Heart right ventricle (tissue), 16 donors: ENCODE measurements around the gene FBXO28. TPM values are rescaled to one million over a fixed set of nuclear protein-coding genes. Genes with fewer than 3 reads are reported as not detected.

Experiments used
- ATAC-seq, 8 donors: fragments of 200-7000 bp; cut with Tn5 transposase; one replicate each; pipeline ENCODE4 v1.9.1; 2020; ENCODE audit warnings: mild to moderate bottlenecking in 8 of 8, moderate library complexity in 8 of 8, moderate number of reproducible peaks in 1 of 8
- DNase-seq, 2 donors: peaks; one replicate each; pipeline ENCODE4 v3.0.0-alpha.2; 2020
- H3K27ac ChIP-seq, 10 donors: fragments of 200-600 bp; sonication (generic) in 2 of 10; one replicate each; pipeline versions ENCODE4 v1.5.0 to v1.8.0; 2020 to 2022; ENCODE audit warnings: mild to moderate bottlenecking in 3 of 10
- H3K27me3 ChIP-seq, 7 donors: fragments of 200-600 bp; one replicate each; pipeline ENCODE4 v1.8.0; 2021 to 2022; ENCODE audit warnings: mild to moderate bottlenecking in 2 of 7
- H3K36me3 ChIP-seq, 9 donors: fragments of 200-600 bp; sonication (generic) in 1 of 9; one replicate each; pipeline versions ENCODE4 v1.5.0 to v1.8.0; 2020 to 2022; ENCODE audit warnings: mild to moderate bottlenecking in 2 of 9
- H3K4me1 ChIP-seq, 9 donors: fragments of 200-600 bp; sonication (generic) in 1 of 9; one replicate each; pipeline versions ENCODE4 v1.5.0 to v1.8.0; 2020 to 2022; ENCODE audit warnings: mild to moderate bottlenecking in 4 of 9
- H3K4me3 ChIP-seq, 10 donors: fragments of 200-600 bp; sonication (generic) in 2 of 10; one replicate each; pipeline versions ENCODE4 v1.5.0 to v1.8.0; 2020 to 2022; ENCODE audit warnings: mild to moderate bottlenecking in 7 of 10, moderate library complexity in 2 of 10
- H3K9me3 ChIP-seq, 11 donors: fragments of 200-600 bp in 10 of 11; sonication (generic) in 2 of 11; one replicate each; pipeline versions ENCODE4 v1.5.0 to v1.8.0; 2013 to 2022; ENCODE audit warnings: mild to moderate bottlenecking in 2 of 11, control low read depth in 1 of 11, moderate library complexity in 1 of 11
- WGBS, 2 donors: extraction: QIAGEN DNeasy Blood & Tissue Kit; methylation state at CpG; one replicate each; pipeline ENCODE4 v1.1.7; 2013; ENCODE audit warnings: inconsistent platforms in 1 of 2; 5-methylcytosine and 5-hydroxymethylcytosine counted together
- intact Hi-C, 10 donors: fragments of 100-400 bp; cut with DNase I; formaldehyde crosslinking; loops; one replicate each; pipeline versions ENCODE4 v1.11.1 to v1.14.2; 2022
- polyA plus RNA-seq, 2 donors: library from polyadenylated mRNA; stranded (reverse); fragments of 200-250 nt; gene quantifications; one replicate each; pipeline ENCODE4 v1.2.3, GENCODE V29; 2013
- total RNA-seq, 10 donors: library from RNA; stranded (reverse); fragmentation: NEBNext Ultra II Directional in 3 of 10; extraction: Animal tissue kit (Norgen Biotek cat#: 25700) in 3 of 10; gene quantifications; one replicate each; pipeline versions ENCODE4 v1.2.1 to v1.2.4, GENCODE V29; 2021 to 2023
- TF ChIP-seq, protein P1 (sequence below), 9 donors: fragments of 200-600 bp; sonication (generic) in 2 of 9; IDR thresholded peaks; one replicate each; pipeline versions ENCODE4 v1.5.0 to v1.8.0; 2021 to 2022; ENCODE audit warnings: antibody characterized with exemption in 9 of 9, mild to moderate bottlenecking in 5 of 9, moderate library complexity in 1 of 9
- donor health status: Arrhythmogenic right ventricular cardiomyopathy.
- donor health status: ischemic (EF 13 %, LVEDD 7.1; RV severe dilation, severe dysfunction).
- donor health status: healthy with polysubstance abuse.
- donor health status: DM: no; HTN: yes; CAD: no.
- donor health status: DM: no; HTN: no; CAD: no.
- donor health status: ischemic (EF 25% LVEDD 6.9; RV normal size, moderate dysfunction).
- donor health status: ischemic (EF 25% LVEDD 5.7; RV mildly dilated, moderate dysfunction).
- donor health status: healthy.
- donor health status: DM: yes; HTN: yes; CAD: no.
- donor health status: Ischemic cardiomyopathy.
- donor health status: ischemic (EF 35%, LVEDD 5.7; RV mildly dilated, moderate dysfunction).
- donor health status: nonischemic (EF 11% LVEDD 7.7; RV severe dilation, severe dysfunction).
- donor health status: DM: yes; HTN: yes; CAD: no.
- donor health status: PGD.
- donor health status: ischemic (EF 29% LVEDD 5.4; RV normal size, mild dysfunction).
- donor health status: nonischemic (EF 23%, LVEDD 6.1; RV moderate dilation, normal function).

The FBXO28 gene
- total and polyA plus RNA-seq, 12 donors, result 5.9 to 22.9 (median 20.1) TPM

DNA sequence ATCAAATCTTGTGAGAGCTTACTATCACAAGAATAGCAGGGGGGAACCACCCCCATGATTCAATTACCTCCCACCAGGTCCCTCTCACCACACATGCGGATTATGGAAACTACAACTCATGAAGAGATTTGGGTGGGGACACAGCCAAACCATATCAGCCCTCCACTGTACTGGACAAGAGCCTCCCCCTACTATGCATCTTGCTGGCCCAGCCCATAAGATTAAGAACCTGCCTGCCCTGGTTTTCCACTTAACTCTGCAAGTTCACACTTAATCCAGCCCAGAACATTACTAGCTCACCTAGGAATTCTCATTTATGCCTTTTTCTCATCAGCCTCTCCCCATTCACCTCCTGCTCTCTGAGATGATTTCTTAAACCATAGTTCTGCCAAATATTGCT, 18.0 kb upstream of the FBXO28 start:
- Histone ChIP-seq H3K27ac (no peak overlapping the region), H3K27me3 (peaks cover 0 to 26% (median 3%) of the 10 kb centered on the region in 7 donors), H3K9me3 (no peaks in the 10 kb centered on the region), H3K36me3 (no peaks in the 10 kb centered on the region), H3K4me3 (no peak overlapping the region), H3K4me1 (no peaks in the 10 kb centered on the region)
- DNase-seq, result no peak
- ATAC-seq, result no peak
- intact Hi-C loops, result no loop called here
- 84 to 93% methylated on average over 1 of the region's 1 CpG for WGBS, 2 donors
- TF ChIP-seq, protein P1, sequence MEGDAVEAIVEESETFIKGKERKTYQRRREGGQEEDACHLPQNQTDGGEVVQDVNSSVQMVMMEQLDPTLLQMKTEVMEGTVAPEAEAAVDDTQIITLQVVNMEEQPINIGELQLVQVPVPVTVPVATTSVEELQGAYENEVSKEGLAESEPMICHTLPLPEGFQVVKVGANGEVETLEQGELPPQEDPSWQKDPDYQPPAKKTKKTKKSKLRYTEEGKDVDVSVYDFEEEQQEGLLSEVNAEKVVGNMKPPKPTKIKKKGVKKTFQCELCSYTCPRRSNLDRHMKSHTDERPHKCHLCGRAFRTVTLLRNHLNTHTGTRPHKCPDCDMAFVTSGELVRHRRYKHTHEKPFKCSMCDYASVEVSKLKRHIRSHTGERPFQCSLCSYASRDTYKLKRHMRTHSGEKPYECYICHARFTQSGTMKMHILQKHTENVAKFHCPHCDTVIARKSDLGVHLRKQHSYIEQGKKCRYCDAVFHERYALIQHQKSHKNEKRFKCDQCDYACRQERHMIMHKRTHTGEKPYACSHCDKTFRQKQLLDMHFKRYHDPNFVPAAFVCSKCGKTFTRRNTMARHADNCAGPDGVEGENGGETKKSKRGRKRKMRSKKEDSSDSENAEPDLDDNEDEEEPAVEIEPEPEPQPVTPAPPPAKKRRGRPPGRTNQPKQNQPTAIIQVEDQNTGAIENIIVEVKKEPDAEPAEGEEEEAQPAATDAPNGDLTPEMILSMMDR (IDR thresholded peaks at IDR 0.05), result no peak

DNA sequence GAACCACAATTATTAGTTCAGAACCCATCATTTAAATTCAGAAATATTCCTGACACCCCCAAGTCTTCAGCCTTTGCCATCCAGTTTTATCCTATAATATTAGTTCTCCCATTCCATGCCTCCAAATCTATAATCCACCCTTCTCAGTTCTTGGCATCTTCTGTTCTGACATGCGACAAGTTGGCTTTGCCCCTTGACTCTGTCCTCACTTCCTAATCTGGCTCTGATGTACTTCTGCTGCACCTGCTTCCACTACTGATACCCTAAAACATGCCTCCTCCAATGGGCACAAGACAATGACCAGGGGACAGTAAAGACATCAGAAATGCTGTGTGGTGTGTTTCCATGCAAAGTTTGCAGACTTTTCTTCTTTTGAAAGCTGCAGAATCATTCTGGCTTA, 17.1 kb upstream of the FBXO28 start:
- DNase-seq (no peak), ATAC-seq (no peak)
- H3K36me3 ChIP-seq, result no peaks in the 10 kb centered on the region
- intact Hi-C loops, result no loop called here
- no peaks in the 10 kb centered on the region for H3K4me1 ChIP-seq
- no peak overlapping the region for H3K4me3 ChIP-seq
- H3K27me3 ChIP-seq, result peaks cover 0 to 22% (median 3%) of the 10 kb centered on the region in 7 donors
- TF ChIP-seq, protein P1 (IDR thresholded peaks at IDR 0.05), result no peak
- WGBS, 2 donors, result 57 to 68% methylated on average over 1 of the region's 1 CpG
- H3K9me3 ChIP-seq, result no peaks in the 10 kb centered on the region
- no peak overlapping the region for H3K27ac ChIP-seq

DNA sequence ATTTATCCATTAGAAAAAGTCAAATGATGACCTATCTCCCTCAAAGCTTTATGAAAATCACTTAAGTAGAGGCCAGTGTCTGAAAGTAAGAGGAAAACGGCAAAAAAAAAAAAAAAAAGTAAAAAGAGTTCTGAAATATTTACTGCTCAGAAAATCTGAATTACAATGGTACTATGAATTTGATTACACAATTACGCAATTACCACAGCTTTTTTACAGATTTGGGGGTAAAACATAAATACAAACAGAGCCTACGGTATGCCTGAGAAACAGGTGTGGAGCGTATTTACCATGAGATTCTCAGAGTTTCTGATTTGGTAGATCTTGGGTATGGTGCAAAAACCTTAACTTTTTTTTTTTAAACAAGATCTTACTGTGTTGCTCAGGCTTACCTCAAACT, 15.9 kb upstream of the FBXO28 start:
- Histone ChIP-seq H3K4me3 (no peak overlapping the region), H3K4me1 (no peaks in the 10 kb centered on the region), H3K36me3 (no peaks in the 10 kb centered on the region), H3K9me3 (no peaks in the 10 kb centered on the region), H3K27me3 (peaks cover 0 to 27% (median 3%) of the 10 kb centered on the region in 7 donors), H3K27ac (no peak overlapping the region)
- intact Hi-C loops, result no loop called here
- WGBS, 2 donors, result 92 to 93% methylated on average over 4 of the region's 4 CpGs
- TF ChIP-seq, protein P1 (IDR thresholded peaks at IDR 0.05), result no peak
- DNase-seq (no peak), ATAC-seq (no peak)

DNA sequence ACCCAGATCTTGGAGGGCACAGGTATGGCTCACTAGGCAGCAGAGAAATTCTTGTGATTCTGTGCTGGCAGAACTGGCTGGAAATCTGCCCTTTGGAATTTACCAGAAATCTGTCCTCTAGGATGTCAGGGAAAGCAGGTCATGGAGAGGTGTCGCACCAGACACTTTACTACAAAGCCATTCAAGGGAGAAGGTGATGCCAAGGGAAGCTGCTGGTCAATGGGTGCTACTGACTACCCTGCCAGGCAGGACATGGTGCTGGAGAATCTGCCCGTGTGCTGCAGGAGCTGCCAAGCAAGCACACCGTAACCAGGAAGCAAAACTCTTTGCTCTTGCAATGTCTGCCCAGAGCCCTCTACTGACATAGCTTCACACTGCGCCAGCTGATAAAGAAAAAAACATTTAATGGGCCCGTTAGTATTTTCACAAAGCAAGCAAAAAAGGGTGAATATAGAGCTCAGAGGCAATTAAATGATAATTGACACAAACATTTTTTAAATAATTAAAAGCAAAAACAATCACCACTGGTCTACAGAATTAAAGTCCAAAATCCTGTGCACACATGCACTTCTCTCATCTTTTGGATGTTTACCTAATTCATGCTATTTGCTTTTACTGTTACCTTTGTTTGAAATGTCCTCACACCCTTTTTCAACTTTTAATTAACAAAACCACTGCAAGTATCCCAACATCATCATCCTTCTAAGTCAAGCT, 7.2 kb upstream of the FBXO28 start:
- 23 to 29% methylated on average over 5 of the region's 5 CpGs for WGBS, 2 donors
- Histone ChIP-seq H3K36me3 (no peaks in the 10 kb centered on the region), H3K27me3 (peaks cover 0 to 23% (median 14%) of the 10 kb centered on the region in 7 donors), H3K27ac (no peak overlapping the region), H3K4me3 (no peak overlapping the region), H3K9me3 (no peaks in the 10 kb centered on the region), H3K4me1 (no peaks in the 10 kb centered on the region)
- TF ChIP-seq, protein P1 (IDR thresholded peaks at IDR 0.05), result peak in 2 of 9 donors; percentile 10 to 31
- ATAC-seq (peak in 4 of 8 donors; percentile 28 to 83 (median 50)), DNase-seq (no peak)
- intact Hi-C loops, result no loop called here
